ENCODE results near the gene CCNY. TPM values are rescaled to one million over a fixed set of nuclear protein-coding genes. Genes with fewer than 3 reads are reported as not detected.

CCNY gene
- total and polyA plus RNA-seq, 2 of the 4 experiments (the other 2 are of a cell fraction): 38.0 to 131 TPM

DNA sequence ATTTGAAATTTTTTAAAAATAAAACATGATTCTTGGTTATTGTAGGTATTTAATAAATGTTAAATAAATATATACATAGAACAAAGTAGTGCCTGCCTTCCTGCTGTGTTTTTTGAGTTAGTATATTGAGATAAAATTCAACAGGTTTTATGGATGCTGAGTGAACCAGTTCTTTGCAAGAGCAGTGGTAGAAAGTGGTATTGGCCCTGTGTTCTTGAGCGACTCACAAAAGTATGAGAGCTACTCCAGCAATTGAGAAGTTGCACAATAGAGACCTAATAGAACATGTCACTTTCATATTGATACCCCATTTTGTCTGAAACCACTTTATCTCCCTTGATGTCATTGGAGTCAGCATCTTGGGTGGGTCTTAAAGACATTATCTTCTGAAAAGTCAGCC, 236.3 kb downstream of the CCNY start:
- dilution Hi-C loops (cut with HindIII; ENCODE audit: low sequenced_read_pairs, unreplicated experiment) (no loop called here), in situ Hi-C loops (cut with MboI; ENCODE audit: low sequenced_read_pairs) (loop anchor here (25.0 kb wide), 1 partner anchor 460 kb away; no protein-coding TSS in a partner anchor), intact Hi-C loops (cut with micrococcal nuclease) (no loop called here)
- H4K91ac ChIP-seq (ENCODE audit: insufficient read depth, low read depth, low read length): no peak overlapping the region
- H2AFZ ChIP-seq (replicated peaks; ENCODE audit: low read length, poor library complexity): no peak overlapping the region
- no peak overlapping the region for H3K18ac ChIP-seq (ENCODE audit: low read depth, low read length)
- H3K4me3 ChIP-seq (ENCODE audit: insufficient read depth, low read depth, low read length): no peak overlapping the region
- H2AK5ac ChIP-seq (ENCODE audit: low read depth, low read length): no peak overlapping the region
- ATAC-seq (ENCODE audit: low read depth): no peak
- H4K5ac ChIP-seq (ENCODE audit: low read depth, low read length): no peak overlapping the region
- no peak overlapping the region for H3K4ac ChIP-seq (ENCODE audit: low read depth, low read length)
- H2BK5ac ChIP-seq (ENCODE audit: low read depth, low read length, poor library complexity, severe bottlenecking): no peak overlapping the region
- no peaks in the 10 kb centered on the region for H3K9me3 ChIP-seq (ENCODE audit: control insufficient read depth, insufficient read depth, low read length)
- no CpG with 5 or more reads among the region's 1 CpG for WGBS, 2 experiments (ENCODE audit: extremely low coverage in 2 of 2, insufficient read length in 1 of 2)
- peaks cover 21% of the 10 kb centered on the region for H3K36me3 ChIP-seq (ENCODE audit: control insufficient read depth, insufficient read depth, low read length)
- H2BK120ac ChIP-seq (ENCODE audit: low read depth, low read length): no peak overlapping the region
- TF ChIP-seq MAZ (IDR thresholded peaks at IDR 0.05; ENCODE audit: borderline replicate concordance, low read depth, low read length) (no peak), CEBPB (IDR thresholded peaks at IDR 0.05; ENCODE audit: low read depth, low read length) (peak; percentile 88), BHLHE40 (IDR thresholded peaks at IDR 0.05; ENCODE audit: low read depth, low read length) (no peak), SMC3 (IDR thresholded peaks at IDR 0.05; ENCODE audit: low read depth, low read length) (no peak), FOS (IDR thresholded peaks at IDR 0.05; ENCODE audit: low read depth, low read length) (no peak), POLR2A (IDR thresholded peaks at IDR 0.05; ENCODE audit: low read depth, low read length) (no peak)
- TF ChIP-seq, protein P1, sequence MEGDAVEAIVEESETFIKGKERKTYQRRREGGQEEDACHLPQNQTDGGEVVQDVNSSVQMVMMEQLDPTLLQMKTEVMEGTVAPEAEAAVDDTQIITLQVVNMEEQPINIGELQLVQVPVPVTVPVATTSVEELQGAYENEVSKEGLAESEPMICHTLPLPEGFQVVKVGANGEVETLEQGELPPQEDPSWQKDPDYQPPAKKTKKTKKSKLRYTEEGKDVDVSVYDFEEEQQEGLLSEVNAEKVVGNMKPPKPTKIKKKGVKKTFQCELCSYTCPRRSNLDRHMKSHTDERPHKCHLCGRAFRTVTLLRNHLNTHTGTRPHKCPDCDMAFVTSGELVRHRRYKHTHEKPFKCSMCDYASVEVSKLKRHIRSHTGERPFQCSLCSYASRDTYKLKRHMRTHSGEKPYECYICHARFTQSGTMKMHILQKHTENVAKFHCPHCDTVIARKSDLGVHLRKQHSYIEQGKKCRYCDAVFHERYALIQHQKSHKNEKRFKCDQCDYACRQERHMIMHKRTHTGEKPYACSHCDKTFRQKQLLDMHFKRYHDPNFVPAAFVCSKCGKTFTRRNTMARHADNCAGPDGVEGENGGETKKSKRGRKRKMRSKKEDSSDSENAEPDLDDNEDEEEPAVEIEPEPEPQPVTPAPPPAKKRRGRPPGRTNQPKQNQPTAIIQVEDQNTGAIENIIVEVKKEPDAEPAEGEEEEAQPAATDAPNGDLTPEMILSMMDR (conservative IDR thresholded peaks at IDR 0.05; ENCODE audit: low read depth, low read length): no peak
- CTCF ChIA-PET: interaction anchor here (0.9 kb wide), 1 partner anchor 10 kb away, joined by 3 read pairs; no protein-coding TSS in a partner anchor
- no TSS peak for BruUV-seq (replicated peaks)
- no peak overlapping the region for H2AK9ac ChIP-seq (replicated peaks; ENCODE audit: low read depth, low read length, poor library complexity)
- peaks cover 15% of the 10 kb centered on the region for H3K9me1 ChIP-seq (ENCODE audit: insufficient read depth, low read length)
- H3K27ac ChIP-seq (ENCODE audit: insufficient read depth, low read length): no peak overlapping the region
- no peak overlapping the region for H2BK15ac ChIP-seq (ENCODE audit: low read depth, low read length)
- H4K20me1 ChIP-seq (ENCODE audit: insufficient read depth, low read length): peaks cover 10% of the 10 kb centered on the region; the same call in 1 of the 2 replicates
- H3K23ac ChIP-seq (ENCODE audit: low read depth, low read length): no peak overlapping the region
- H3K14ac ChIP-seq (replicated peaks; ENCODE audit: low read depth, low read length): no peak overlapping the region
- no peak overlapping the region for H2BK20ac ChIP-seq (ENCODE audit: low read depth, low read length)
- H3K4me2 ChIP-seq (ENCODE audit: low read depth, low read length): no peak overlapping the region
- POLR2A ChIA-PET (ENCODE audit: unreplicated experiment): no interaction called here
- H3K79me1 ChIP-seq (ENCODE audit: low read depth in 1 of 2, low read length in 2 of 2): no peaks in the 10 kb centered on the region
- H3K4me1 ChIP-seq (ENCODE audit: control insufficient read depth, insufficient read depth, low read length): peaks cover 11% of the 10 kb centered on the region
- H3K27me3 ChIP-seq (ENCODE audit: control insufficient read depth, insufficient read depth, low read length): no peaks in the 10 kb centered on the region
- H3K9ac ChIP-seq (ENCODE audit: low read depth, low read length): no peak overlapping the region
- no peak overlapping the region for H4K8ac ChIP-seq (ENCODE audit: low read depth in 2 of 2, low read length in 2 of 2)
- DNase-seq: peak; percentile 34
- H3K56ac ChIP-seq (ENCODE audit: extremely low read depth, insufficient read depth, low read length): no peak overlapping the region
